Dendritic cell treated with granulocyte-macrophage colony-stimulating factor and Interleukin-4, amounts not matched to agents 40 ng/mL and 50 ng/mL, for 4 days (primary cell): Measurements from ENCODE around the gene OMA1.

Experiments
- H3K27ac Mint-ChIP-seq: one replicate; pipeline ENCODE4 v1.8.0; 2022; ENCODE audit warnings: mild to moderate bottlenecking, mixed read lengths
- H3K27me3 Mint-ChIP-seq: one replicate; pipeline ENCODE4 v1.8.0; 2022; ENCODE audit warnings: mild to moderate bottlenecking, mixed read lengths
- H3K36me3 Mint-ChIP-seq: one replicate; pipeline ENCODE4 v1.8.0; 2022; ENCODE audit warnings: low read depth, mixed read lengths
- H3K4me1 Mint-ChIP-seq: one replicate; pipeline ENCODE4 v1.8.0; 2022; ENCODE audit warnings: low read depth, mixed read lengths
- H3K4me3 Mint-ChIP-seq: one replicate; pipeline ENCODE4 v1.8.0; 2022; ENCODE audit warnings: mild to moderate bottlenecking, moderate library complexity, mixed read lengths
- H3K9me3 Mint-ChIP-seq: one replicate; pipeline ENCODE4 v1.8.0; 2022; ENCODE audit warnings: mixed read lengths
- intact Hi-C: fragments of 100-400 bp; cut with micrococcal nuclease; formaldehyde crosslinking; loops from one replicate; pipeline ENCODE4 v1.15.0; 2022

Gene OMA1

DNA sequence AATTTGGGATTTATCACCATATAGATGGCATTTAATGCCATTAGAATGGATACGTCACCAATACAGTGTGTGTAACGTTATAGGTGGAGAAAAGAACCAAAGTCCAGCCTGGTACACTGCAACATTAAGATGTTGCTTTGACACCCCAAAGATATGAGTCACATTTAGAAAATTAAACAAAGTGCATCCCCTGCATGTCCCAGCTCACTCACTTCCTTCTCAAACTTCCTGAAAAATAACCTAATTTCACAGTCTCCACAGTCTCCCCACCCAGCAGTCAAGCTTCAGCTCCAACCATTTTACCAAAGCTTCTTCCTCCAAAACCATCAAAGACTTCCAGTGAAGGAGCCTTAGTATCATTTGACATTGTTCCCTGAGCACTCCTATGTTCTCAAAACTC is 111.9 kb downstream of the OMA1 start:
- no peaks in the 10 kb centered on the region for H3K27me3 Mint-ChIP-seq
- H3K4me1 Mint-ChIP-seq: no peaks in the 10 kb centered on the region
- H3K27ac Mint-ChIP-seq: no peak overlapping the region
- H3K36me3 Mint-ChIP-seq: no peaks in the 10 kb centered on the region
- intact Hi-C loops: no loop called here
- no peaks in the 10 kb centered on the region for H3K9me3 Mint-ChIP-seq
- no peak overlapping the region for H3K4me3 Mint-ChIP-seq

DNA sequence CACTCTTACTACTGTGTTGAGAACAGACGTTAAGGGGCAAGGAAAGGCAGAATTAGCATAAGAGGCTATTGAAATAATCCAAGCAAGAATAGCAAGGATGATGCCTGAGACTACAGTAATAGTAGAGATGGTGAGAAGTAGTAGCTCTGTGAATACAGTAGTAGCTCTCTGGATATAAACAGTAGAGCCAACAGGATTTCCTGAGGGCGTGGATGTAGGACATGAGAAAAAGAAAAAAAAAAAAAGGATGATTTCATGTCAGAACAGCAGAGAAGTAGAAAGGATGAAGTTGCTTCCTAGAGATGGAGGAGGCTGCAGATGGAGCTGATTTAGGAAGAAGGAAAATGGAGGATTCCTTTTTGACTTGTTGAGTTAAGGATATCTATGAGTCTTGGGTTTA is 112.3 kb downstream of the OMA1 start:
- Mint-ChIP-seq H3K27ac (no peak overlapping the region), H3K4me1 (no peaks in the 10 kb centered on the region), H3K4me3 (no peak overlapping the region), H3K27me3 (no peaks in the 10 kb centered on the region), H3K9me3 (no peaks in the 10 kb centered on the region), H3K36me3 (no peaks in the 10 kb centered on the region)
- intact Hi-C loops: no loop called here

DNA sequence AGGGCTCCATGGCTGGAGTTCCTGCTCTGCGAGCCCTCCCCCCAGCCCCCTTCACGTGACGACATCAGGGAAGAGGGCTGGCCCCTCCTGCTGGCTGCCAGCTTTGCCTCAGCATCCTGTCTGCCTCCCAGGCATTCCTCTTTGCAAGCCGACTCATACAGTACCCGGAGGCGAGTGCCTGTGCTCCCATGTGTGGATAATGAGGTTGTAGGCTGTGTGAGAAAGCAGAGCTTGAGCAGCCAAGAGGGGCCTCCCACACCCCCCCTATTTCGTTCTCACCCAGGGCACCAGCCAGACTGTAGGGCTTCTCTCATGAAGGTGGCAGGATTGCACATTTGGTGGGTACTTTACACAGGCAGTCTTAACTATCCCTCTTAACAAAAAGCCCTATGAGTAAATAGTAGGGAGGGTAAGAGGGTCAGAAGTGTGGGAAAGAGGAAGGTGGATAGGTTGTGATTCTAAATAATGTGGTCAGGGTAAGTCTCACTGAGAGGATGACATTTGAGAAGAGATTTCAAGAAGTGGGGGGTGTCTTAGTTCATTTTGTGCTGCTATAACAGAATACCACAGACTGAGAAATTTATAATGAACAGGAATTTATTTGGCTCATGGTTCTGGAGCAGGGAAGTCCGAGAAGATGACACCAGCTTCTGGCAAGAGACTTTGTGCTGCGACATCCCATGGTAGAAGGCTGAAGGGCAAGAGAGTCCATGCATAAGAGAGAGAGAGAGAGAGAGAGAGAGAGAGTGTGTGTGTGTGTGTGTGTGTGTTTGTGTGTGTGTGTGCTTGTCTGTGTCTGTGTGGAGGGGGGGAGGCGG is 113.5 kb downstream of the OMA1 start:
- Mint-ChIP-seq H3K27me3 (no peaks in the 10 kb centered on the region), H3K9me3 (no peaks in the 10 kb centered on the region), H3K27ac (no peak overlapping the region), H3K36me3 (no peaks in the 10 kb centered on the region), H3K4me1 (no peaks in the 10 kb centered on the region), H3K4me3 (no peak overlapping the region)
- intact Hi-C loops: no loop called here

DNA sequence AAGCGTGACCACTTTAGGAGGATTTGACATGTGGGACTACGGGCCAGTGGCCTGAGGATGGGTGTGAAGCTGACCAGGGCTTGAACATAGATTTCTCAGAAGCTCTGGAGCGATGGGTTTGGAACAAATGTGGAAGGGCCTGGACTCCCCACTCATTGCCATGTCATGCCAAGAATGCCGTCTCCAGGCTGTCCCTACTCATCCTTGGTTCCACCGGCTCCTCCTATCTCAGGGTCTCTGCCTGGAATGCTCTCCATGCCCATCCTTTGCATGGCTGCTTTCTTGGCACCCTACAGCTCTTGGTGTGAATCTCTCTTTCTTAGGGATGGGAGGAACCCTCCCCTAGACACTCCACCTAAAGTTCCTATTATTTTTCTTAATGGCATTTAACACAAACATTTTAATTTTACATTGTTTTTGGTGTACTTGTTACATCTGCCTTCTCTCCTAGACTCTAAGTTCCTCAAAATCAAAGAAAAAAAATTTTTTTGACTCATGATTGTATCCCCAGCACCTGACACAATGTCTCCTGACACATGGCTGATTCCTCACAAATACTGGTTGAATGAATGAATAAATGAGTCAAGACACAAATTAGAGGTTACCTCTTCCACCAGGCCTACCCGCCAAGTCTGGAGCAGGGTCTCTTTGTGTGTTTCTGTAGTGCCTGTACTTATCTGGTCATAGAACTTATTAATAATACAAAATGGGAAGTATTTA is 114.5 kb downstream of the OMA1 start:
- H3K4me1 Mint-ChIP-seq: no peaks in the 10 kb centered on the region

More for the DNA sequence above, 114.5 kb downstream of the OMA1 start:
- no peak overlapping the region for H3K27ac Mint-ChIP-seq
- no peaks in the 10 kb centered on the region for H3K36me3 Mint-ChIP-seq
- intact Hi-C loops: no loop called here
- H3K4me3 Mint-ChIP-seq: no peak overlapping the region
- no peaks in the 10 kb centered on the region for H3K9me3 Mint-ChIP-seq
- H3K27me3 Mint-ChIP-seq: no peaks in the 10 kb centered on the region
